ENCODE data around the gene NLK.
"Not testable (repeated sequence)": the region's sequence is repeated elsewhere in the genome, so short reads cannot be mapped to it uniquely, and the experiment has no call there.

Gene NLK

GRCh38 chr17:28076144-28076543, 33.7 kb downstream of the NLK start:
- DNase-seq: no peak

GRCh38 chr17:28077140-28077539, 34.7 kb downstream of the NLK start:
- not testable (repeated sequence) for DNase-seq

DNA sequence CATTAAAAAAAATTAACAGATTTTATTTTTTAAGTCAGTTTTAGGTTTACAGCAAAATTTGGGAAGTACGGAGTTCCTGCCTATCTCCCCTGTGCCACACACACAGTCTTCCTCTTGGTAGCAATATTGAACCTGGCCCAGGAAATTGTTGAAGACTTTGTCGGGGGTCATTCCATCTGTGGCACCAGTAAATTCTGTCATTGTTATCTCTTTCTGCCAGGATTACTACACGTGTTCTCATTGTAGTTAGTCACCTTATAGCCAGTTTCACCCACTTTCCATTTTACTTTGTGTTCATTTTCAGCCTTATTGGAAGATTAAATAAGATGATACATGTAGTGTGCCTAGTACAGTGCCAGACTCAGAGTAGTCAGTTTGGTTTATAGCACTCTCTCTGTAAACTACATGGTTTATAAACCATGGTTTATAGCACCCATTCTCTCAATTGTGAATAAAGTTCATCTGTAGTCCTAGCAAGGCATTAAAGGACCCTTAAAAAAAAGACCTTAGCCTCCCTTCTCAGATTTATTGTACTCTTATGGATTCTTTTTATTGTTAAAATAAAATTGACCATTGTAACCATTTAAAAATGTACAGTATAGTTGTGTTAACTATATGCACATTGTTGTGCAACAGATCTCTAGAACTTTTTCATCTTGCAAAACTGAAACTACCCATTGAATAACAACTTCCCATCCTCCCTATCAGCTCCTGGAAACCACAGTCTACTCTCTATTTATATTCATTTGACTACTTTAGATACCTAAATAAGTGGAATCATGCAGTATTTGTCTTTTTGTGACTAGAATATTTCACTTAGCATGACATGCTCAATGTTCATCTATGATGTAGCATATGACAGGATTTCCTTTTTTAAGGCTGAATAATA, 36.1 kb downstream of the NLK start:
- DNase-seq: no peak

DNA sequence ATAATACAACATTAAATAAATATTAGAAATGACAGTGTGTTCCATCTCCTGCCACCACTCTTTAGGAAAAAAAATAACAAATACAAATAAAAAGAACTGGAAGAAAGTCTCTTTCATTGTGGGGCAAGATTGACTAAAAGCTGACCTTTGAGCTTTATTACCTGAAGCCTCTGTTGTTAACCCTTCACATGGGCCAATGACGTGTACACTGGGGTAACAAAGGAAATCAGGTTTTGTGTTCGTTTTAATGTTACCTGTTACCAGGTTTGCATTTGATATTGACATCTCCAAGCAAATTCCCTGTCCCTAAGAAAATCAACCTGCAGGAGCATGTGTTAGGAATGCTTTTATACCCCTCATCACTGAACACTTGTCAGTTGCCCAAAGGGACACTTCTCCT, 39.0 kb downstream of the NLK start:
- no peak for DNase-seq

- DNase-seq: no peak
These were observed 43.3 kb downstream of the NLK start for GRCh38 chr17:28085766-28086165.

- no peak for DNase-seq
These were observed 44.0 kb downstream of the NLK start for GRCh38 chr17:28086519-28086918.

DNA sequence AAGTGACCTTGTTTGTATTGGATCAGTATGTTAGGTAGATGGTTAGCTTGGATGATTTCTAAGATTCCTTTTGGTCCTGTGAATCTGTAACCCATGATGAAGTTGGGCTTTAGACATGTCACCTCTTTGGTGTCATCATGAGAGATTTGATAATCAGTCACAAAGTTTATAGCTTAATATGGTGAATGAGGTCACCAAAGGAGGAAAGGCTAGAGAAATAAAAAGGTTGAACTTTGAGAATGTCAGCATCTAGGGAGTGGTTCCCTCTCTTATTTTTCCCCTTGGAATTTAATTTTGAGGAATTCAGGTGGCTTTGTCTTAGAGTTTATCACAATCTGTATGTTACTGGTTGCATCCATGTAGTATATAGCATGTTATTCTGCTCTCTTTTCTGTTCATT, 45.3 kb downstream of the NLK start:
- DNase-seq: no peak

DNA sequence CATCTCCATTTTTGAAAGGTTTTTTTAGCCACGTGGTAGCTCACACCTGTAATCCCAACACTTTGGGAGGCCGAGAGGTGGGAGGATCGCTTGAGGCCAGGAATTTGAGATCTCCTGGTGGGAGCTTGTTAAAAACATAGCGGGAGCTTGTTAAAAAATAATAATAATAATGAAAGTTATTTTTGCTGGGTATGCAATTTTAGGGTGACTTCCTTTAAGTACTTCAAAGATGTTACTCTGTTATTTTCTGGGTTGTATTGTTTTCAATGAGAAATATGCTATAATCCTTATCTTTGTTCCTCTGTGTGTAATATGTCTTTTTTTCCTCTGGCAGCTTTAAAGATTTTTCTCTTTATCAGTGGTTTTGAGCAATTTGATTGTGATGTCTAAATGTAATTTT, 48.1 kb downstream of the NLK start:
- DNase-seq: no peak

GRCh38 chr17:28092088-28092487, 49.6 kb downstream of the NLK start:
- no peak for DNase-seq

DNA sequence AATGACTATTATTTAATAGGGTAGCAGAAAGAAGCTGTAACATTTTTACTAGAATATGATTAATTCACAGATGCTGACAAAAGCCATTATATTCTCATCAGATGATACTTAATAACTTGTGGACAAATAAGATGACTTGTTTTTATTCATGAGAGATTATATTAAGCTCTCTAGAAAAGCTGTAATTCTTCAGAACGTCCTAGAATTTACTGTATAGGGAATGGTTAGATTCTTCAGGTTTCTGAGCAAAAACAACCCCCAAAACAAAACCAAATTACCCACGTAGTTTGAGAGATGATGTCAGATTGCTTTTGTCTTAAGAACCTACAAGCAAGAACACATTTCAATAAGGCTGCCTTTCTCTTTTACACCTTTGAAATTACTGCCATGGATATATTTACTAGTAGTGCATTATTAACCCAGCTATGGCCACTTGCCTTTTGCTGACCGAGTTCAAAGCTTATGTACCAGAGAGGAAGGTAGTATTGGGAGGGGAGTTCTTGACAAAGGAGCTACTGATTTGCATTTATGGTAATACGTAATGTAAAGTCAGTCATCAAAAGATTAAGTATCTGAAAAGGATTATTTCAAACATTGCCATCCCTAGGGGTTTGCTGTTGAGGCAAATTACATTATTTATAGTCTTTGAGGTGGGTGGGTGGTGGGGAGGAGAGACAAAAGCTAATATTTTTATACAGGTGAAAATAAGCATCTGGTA, 51.7 kb downstream of the NLK start:
- no peak for DNase-seq

DNA sequence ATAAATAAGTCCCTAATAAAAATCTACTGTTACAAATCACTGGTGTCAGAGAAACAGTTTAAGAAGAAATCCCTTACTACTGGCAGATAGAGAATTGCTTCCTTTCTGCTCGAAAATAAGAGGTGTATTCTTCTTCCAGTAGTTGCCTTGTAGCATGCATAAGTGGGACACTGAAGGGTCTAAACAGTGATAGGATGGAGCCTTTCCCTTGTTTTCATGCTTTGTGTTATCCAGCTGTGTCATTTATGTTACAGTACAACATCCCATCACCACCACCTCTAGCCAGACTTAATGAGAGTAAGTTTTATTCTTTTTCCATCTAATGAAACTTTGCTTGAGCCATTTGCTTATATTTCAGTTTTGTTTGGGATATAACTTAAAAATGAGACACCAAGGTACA, 54.3 kb downstream of the NLK start:
- no peak for DNase-seq

DNA sequence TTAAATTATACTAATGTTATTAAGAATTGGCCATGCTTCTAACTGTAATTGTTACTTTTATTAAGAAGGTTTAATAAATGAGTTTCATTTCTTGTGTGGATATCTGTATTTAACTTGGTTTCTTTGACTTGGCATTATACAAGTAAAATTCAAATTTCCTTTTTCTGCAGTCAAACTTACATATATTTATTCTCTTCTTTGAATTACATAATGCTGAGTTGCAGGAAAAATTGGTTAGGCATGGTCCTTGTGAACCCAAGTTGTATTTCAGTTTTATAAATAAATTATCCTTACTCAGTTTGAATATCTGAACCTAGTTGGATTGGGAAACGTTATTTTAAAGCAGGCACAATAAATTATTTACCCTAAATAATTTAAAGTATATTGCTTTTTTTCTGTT, 54.8 kb downstream of the NLK start:
- no peak for DNase-seq

DNA sequence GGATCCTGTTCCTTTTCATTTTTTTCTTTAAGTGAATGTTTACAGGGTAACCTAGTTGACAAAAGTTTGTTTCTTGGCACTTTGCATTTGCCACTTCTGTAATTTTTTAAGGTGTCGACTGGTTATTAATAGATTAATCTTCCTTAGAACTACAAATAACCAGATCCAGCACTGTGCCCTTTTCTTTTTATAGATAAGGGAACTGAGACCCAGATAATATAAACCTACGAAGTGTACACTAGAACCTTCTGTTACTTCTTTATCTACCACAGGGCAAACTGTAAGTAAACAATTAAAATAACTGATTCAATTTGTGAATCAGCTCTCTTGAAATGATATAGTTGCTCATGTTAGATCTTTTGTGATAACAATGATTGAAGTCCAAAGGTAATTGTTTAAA, 55.4 kb downstream of the NLK start:
- no peak for DNase-seq

GRCh38 chr17:28098591-28098990, 56.1 kb downstream of the NLK start:
- DNase-seq: not testable (repeated sequence)

GRCh38 chr17:28100251-28100650, 57.8 kb downstream of the NLK start:
- no peak for DNase-seq

DNA sequence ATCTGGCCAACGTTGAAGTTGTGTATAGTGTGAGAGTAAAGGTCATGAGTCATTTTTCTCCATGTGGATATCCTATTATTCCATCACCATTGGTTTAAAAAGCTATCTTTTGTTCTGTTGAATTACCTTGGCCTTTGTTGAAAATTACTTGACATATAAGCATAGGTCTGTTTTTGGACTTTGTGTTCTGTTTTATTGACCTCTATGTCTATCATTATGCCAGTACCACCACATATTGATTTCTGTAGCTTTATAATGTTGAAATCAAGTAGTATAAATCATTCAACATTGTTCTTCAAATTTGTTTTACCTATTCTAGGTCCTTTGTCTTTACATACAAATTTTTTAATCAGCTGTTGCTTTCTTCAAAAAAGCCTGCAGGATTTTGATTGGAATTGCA, 58.5 kb downstream of the NLK start:
- no peak for DNase-seq

DNA sequence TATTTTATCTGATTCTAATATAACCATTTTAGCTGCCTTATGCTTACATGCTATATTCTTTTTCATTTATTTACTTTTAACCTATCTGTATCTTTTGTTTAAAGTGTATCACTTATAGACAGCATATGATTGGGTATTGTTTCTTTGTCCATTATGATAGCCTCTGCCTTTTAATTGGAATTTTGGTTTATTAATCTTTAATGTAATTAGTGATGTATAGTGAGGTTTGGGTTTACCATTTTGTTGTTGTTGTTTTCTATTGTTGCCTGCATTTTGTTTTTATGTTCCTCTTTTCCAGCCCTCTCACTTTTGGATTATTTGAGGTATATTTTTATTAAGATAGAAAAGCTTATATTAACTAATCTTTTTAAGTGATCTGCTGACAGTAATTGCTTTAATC, 59.4 kb downstream of the NLK start:
- DNase-seq: no peak

- no peak for DNase-seq
These were observed 63.0 kb downstream of the NLK start for GRCh38 chr17:28105501-28105900.

GRCh38 chr17:28110184-28110583, 67.7 kb downstream of the NLK start:
- DNase-seq: no peak

GRCh38 chr17:28112181-28112580, 69.7 kb downstream of the NLK start:
- DNase-seq: no peak

DNA sequence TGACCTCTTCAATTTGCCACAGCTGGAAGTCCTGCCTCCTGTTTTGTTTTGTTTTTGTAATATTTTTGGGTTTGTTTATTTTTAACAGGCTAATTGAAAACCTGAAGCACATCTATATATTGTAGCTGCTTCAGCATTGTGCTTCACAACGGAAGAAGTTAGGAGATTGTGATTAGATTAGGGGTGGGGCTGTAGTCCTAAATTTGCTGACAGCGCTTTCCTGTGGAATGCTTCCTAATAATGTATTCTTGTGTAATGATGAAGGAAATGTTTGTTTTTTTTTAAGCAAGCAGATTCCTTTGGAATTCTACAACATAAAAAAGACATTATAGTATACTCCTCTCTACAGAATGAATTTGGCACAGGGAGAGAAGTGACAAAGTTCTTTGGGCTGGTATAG, 70.1 kb downstream of the NLK start:
- no peak for DNase-seq

DNA sequence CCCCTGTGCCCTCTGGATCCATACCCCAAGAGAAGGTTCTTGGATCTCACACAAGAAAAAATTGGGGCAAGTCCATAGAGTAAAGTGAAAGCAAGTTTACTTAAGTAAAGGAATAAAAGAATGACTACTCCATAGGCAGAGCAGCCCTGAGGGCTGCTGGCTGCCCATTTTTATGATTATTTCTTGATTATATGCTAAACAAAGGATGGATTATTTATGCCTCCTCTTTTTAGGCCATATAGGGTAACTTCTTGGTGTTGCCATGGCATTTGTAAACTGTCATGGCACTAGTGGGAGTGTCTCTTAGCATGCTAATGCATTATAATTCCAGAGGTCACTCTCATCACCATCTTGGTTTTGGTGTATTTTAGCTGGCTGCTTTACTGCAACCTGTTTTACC, 70.8 kb downstream of the NLK start:
- no peak for DNase-seq

DNA sequence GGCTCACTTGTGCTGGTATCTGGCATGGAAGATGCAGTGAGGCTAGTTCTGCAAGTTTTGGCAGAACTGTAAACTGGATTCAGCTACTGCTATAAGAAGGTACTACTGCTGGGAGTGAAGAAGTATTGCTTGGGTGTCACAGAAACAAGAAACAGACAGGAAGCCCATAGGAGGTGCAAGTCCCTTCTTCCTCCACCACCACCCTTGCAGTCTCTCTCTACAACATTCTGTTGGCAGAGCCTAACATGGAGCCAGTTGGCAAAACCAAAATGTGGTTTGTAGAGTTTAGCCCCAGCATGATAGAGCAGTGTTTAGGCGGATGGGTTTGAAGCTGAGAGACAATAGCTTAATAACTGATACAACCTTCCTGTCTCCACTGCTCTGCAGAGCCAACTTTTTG, 72.6 kb downstream of the NLK start:
- DNase-seq: no peak

GRCh38 chr17:28117304-28117703, 74.8 kb downstream of the NLK start:
- no peak for DNase-seq

- DNase-seq: no peak
These were observed 75.9 kb downstream of the NLK start for GRCh38 chr17:28118362-28118761.
